ENCODE data around the gene MXD1.

Gene MXD1

DNA sequence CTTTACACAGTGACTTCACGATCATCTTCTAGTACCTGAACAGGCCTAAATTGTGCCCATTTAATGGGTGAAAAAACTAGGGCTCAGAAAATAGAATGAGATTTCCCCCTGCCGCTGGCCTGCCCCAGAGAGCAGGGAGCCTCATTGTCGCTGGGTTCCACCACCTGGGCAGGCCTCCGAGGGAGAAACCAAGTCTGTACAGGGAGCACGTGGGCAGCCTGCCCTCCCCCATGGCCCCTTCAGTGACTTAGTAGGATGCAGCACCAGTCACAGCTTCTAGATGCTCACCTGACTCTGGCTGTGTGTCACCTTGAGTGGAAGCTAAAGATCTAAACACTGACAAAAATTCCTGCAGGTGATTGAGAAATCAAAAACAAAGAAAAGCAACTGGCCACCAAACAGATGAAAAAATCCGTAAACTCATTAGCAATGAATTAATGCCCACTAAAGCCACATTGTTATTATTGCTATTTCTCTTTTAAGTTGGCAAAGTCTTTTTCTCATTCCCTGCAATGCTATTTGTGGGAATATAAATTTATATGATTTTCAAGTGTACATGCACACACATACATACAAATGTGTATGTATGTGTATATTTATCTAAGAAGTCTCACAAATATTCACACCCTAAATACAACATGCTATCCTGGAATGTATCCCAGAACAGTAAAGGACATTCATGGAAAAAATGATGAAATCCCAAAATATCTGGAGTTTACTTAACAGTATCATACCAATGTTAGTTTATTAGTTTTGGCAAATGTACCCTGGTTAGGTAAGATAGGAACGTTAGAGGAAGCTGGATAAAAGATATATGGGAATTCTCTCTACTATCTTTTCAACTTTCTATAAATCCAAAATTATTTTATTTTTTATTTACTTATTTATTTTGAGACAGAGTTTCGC lies 65.2 kb downstream of the MXD1 start:
- no peak for DNase-seq

DNA sequence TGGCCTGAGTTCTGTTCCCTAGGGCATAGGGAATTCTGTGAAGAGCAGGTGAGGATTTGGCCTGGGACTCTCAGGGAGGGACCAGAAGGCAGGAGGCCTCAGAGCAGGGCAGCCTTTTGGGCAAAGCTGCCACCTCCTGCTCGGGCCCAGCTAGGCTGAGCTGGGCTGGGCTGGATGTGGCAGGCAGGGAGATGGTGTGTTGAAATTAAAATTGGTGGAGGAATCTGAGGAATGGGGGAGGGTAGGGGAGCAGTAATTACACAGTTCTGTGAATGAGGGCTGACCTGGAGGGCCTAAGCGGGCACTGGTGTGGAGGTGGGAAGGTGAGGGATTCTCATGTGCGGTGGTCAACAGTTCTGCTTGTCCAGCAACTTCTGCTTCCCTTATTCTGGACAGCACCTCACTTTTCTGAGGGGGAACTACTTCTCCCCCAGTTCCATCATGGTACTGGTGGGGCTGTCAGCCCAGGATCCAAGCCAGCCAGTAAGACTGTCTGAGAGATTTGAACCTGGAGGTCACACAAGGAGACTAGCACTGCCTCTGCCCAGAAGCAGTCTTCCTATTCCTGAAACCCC lies 68.6 kb downstream of the MXD1 start:
- DNase-seq: no peak

DNA sequence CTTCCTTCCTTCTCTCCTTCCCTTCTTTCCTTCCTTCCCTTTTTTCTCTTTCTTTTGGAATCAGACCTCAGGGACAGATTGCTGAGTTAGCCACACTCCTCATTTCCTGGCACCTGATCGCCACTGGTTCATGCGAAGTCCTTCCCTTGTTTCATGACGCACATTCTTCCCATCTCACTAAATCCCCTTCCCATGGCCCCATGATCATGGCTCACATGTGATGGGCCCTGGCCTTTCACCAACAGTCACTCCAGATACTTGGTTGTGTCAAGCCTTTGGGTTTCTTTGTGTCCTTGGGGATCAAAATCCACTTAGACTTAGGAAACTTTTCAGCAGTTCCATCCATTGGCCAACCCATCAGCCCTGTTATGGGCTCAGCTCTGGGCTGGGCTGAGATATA lies 70.3 kb downstream of the MXD1 start:
- no peak for DNase-seq

DNA sequence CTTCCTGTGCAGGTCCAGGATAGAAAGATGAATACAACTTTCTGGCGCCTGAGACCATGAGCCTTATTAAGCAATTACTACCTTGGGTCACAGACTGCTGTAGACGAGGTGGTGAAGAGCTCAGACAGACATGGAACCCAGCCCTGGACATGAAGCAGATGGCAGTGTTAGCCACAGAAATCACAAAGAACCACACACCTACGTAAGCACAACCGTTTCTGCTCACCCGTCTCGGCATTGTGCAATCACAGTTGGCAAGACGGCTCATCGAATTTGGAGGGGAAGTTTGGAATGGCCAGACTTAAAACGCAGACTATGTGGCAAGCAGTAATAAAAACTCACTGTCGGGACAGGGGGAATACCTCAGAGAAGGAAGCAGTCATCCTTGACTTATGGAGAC lies 70.8 kb downstream of the MXD1 start:
- no peak for DNase-seq

DNA sequence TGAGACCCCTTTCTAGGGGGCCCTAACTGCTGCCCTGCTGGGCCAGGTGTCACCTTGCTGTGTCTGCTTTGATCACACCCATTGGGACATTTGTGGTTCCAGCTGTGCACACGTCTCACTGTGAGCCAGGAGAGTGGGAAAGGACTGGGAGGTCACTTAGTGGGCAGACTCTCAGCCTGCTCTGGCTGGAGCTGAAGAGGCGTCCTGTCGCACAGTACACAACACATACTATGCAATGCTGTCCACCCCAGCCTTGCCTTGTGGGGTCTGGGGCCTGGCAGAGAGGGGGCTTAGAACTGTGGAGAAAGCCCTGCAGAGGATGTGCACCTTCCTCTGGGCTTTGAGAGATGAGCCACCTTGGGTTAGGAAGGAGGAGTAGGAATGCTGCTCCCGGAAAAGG lies 71.8 kb downstream of the MXD1 start:
- DNase-seq: no peak

DNA sequence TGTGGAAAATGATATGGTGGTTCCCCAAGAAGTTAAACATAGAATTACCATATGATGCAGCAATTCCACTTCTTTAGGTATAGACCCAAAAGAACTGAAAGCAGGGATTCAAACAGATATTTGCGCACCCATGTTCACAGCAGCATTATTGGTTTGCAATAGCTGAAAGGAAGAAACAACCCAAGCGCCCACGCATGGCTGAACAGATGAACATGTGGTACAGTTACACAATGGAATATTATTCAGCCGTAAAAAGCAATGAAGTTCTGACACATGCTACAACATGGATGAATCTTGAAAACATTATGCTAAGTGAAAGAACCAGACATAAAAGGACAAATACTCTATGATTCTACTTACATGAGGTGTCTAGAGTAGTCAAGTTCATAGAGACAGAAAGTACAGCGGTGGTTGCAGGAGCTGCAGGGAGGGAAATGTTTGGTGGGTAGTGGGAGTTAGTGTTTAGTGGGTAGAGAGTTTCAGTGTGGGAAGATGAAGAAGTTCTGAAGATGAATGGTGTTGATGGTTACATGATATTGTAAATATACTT lies 73.3 kb downstream of the MXD1 start:
- no peak for DNase-seq

DNA sequence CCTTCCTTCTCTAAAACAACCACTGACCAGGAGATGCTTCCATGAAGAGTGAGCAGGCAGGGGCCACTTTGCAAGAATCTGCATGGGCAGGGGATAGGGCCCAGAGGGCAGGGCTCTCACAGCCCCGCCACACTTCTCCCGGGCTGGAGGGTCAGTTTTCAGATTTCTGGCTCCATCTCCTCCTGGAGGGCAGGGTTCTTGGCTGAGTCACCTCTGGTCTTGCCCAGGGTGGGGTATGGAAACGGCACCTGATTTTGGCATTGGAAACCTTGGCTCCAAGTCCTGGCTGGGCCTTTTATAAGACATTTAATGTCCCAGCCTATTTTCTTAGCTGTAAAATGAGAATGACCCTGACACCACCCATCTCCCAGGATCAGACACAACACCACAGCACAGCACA lies 74.1 kb downstream of the MXD1 start:
- no peak for DNase-seq

DNA sequence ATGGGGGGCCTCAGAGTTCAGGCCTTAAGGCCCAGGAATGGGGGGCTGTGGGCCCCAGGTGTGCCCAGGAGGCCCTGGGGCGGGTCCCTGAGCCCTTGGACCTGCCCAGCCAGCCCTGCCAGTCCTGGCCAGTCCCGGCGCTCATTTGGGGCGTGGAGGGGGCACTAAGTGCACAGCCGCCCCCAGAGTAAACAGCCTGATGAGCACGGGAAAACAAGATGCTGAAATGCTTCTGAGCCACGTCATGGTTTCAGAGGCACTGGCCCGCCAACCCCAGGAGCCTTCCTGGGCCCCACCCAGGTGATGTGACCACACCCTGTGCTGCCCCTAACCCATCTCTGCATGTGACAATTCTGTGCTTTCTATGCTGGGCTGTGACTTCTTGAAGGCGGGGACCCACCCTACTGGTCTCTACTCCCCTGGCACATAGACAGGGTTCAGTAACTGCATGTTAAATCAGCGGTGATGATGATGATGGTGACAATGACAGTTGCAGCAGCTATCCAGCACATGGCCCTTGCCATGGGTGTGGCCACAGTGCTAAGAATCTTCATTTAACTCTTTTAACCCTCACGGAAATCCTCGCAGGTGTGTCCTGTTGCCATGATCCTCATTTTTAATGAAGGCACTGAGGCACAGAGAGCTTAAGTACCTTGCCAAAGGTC lies 74.7 kb downstream of the MXD1 start:
- DNase-seq: no peak

Measured in left hindlimb (tissue), 1 donor.